HepG2 (cell line): ENCODE measurements around the gene TMX4. TPM values are rescaled to one million over a fixed set of nuclear protein-coding genes. Genes with fewer than 3 reads are reported as not detected.

Experiments
- FOXA1 ChIP-seq, 2 experiments: fragments of 450-650 bp in 1 of 2; sonication (generic) in 1 of 2; formaldehyde crosslinking in 1 of 2; IDR thresholded peaks; 2 replicates each; pipeline versions ENCODE4 v1.4.0 to v1.6.1; 2016 to 2020; ENCODE audit warnings: missing genetic modification reagents in 1 of 2
- HMG20A ChIP-seq: IDR thresholded peaks from 2 replicates; pipeline ENCODE4 v1.6.1; 2016; ENCODE audit warnings: borderline replicate concordance
- HMGXB4 ChIP-seq, 2 experiments: sonication (generic) in 1 of 2; formaldehyde crosslinking in 1 of 2; IDR thresholded peaks; 2 replicates each; pipeline versions ENCODE4 v1.4.0 to v1.6.1; 2018 to 2020; ENCODE audit warnings: missing genetic modification reagents in 2 of 2, borderline replicate concordance in 1 of 2, low read depth in 1 of 2, mild to moderate bottlenecking in 1 of 2, missing biosample characterization in 1 of 2
- HNF1A ChIP-seq, 2 experiments: sonication (generic) in 1 of 2; formaldehyde crosslinking in 1 of 2; IDR thresholded peaks; 2 replicates each; pipeline versions ENCODE4 v1.4.0 to v1.6.1; 2016 to 2020; ENCODE audit warnings: borderline replicate concordance in 1 of 2, low read depth in 1 of 2, mild to moderate bottlenecking in 1 of 2, missing genetic modification reagents in 1 of 2
- HNF4A ChIP-seq: sonication (generic); formaldehyde crosslinking; IDR thresholded peaks from 2 replicates; pipeline ENCODE4 v1.4.0; 2020; ENCODE audit warnings: missing genetic modification reagents
- IKZF1 ChIP-seq: fragments of 450-650 bp; IDR thresholded peaks from 2 replicates; pipeline ENCODE4 v1.7.1; 2016
- MIXL1 ChIP-seq: IDR thresholded peaks from 2 replicates; pipeline ENCODE4 v1.6.1; 2016
- PRPF4 ChIP-seq: fragments of 200-400 bp; formaldehyde crosslinking; IDR thresholded peaks from 2 replicates; pipeline ENCODE4 v1.6.1; 2016; ENCODE audit warnings: low read length, low read depth; ENCODE audit not compliant: poor library complexity, severe bottlenecking
- XRCC5 ChIP-seq: fragments of 200-400 bp; formaldehyde crosslinking; optimal IDR thresholded peaks from 2 replicates; pipeline ENCODE3; 2017; ENCODE audit warnings: mild to moderate bottlenecking, low read length
- ZNF18 ChIP-seq: sonication (generic); formaldehyde crosslinking; IDR thresholded peaks from 2 replicates; pipeline ENCODE4 v1.8.0; 2022; ENCODE audit warnings: mild to moderate bottlenecking, missing genetic modification reagents; ENCODE audit not compliant: insufficient replicate concordance
- polyA plus RNA-seq, 8 experiments: library from polyadenylated mRNA; depleted of rRNA in 3 of 8; stranded (reverse) in 7 of 8; unstranded in 1 of 8; fragments of >200 nt; fragmentation: Illumina TruSeq in 4 of 8; extraction: Trizol in 4 of 8; gene quantifications; 2 replicates each; pipeline versions ENCODE4 v1.2.1 to v1.2.3, GENCODE V29; 2011 to 2016; ENCODE audit warnings: low read depth in 4 of 8, missing spikeins in 1 of 8, mixed read lengths in 1 of 8; ENCODE audit not compliant: insufficient read depth in 1 of 8
- total RNA-seq, 5 experiments: library from RNA; depleted of rRNA; stranded (reverse); fragments of >200 nt; fragmentation: Illumina TruSeq; extraction: Trizol; gene quantifications; 2 replicates each; pipeline ENCODE4 v1.2.3, GENCODE V29; 2016; ENCODE audit warnings: low read depth in 1 of 5

The TMX4 gene
- total and polyA plus RNA-seq, 2 of the 13 experiments (the other 11 are each of a cell fraction or from before 2014, with no cell fraction given): 7.6 to 21.4 TPM

GRCh38 chr20:7981374-7981773 is 38.2 kb downstream of the TMX4 start (continued):
- no peak for TF ChIP-seq IKZF1
- no peak for TF ChIP-seq XRCC5
- TF ChIP-seq PRPF4: no peak
- peak; percentile 77 for TF ChIP-seq HNF1A (IDR thresholded peaks at IDR 0.05; ENCODE audit: low read depth)
- 0 out of 2 replicates have a peak, but pooled peaks have one; percentile 44 for TF ChIP-seq HNF1A (CRISPR knock-in tag; IDR thresholded peaks at IDR 0.05; ENCODE audit: borderline replicate concordance)
- no peak for TF ChIP-seq HMGXB4 (CRISPR knock-in tag; IDR thresholded peaks at IDR 0.05; ENCODE audit: borderline replicate concordance in 1 of 2, low read depth in 1 of 2)
- TF ChIP-seq MIXL1 (CRISPR knock-in tag): peak; percentile 33; the same call in 1 of the 2 replicates
- no peak for TF ChIP-seq FOXA1 (IDR thresholded peaks at IDR 0.05)
- 0 out of 2 replicates have a peak, but pooled peaks have one; percentile 27 for TF ChIP-seq FOXA1 (CRISPR knock-in tag; IDR thresholded peaks at IDR 0.05)
- peak; percentile 30; the same call in 1 of the 2 replicates for TF ChIP-seq HMG20A (CRISPR knock-in tag)
- TF ChIP-seq HNF4A (CRISPR knock-in tag): no peak
- no peak for TF ChIP-seq ZNF18 (CRISPR knock-in tag)
